Caco-2 (cell line): ENCODE results near the gene ITGA11. TPM values are rescaled to one million over a fixed set of nuclear protein-coding genes. Genes with fewer than 3 reads are reported as not detected.

Experiments used
- BruUV-seq: library from RNA; stranded (reverse); fragments of 400-500 nt; replicated peaks from 2 replicates; lab custom pipeline; 2021; lab: Mats Ljungman, UMichigan
- CTCF ChIA-PET: fragments of 300-600 bp; sonication (Branson Sonifier 250); formaldehyde crosslinking; loops from one replicate; lab custom pipeline; 2022; ENCODE audit warnings: antibody characterized with exemption; lab: Charles Lee
- POLR2A ChIA-PET: fragments of 300-600 bp; sonication (Branson Sonifier 250); formaldehyde crosslinking; loops from one replicate; lab custom pipeline; 2022; ENCODE audit warnings: antibody characterized with exemption; lab: Charles Lee
- DNase-seq, 2 experiments: peaks; one replicate each; pipeline versions ENCODE4 v3.0.0 to v3.0.0-alpha.2; 2020 to 2022
- H3K27me3 ChIP-seq: replicated peaks from 2 replicates; pipeline ENCODE4 v1.6.0; 2011; ENCODE audit warnings: low read length; ENCODE audit not compliant: control insufficient read depth, insufficient read depth
- H3K36me3 ChIP-seq: 2 replicates; pipeline ENCODE4 v1.5.1; 2011; ENCODE audit warnings: low read length; ENCODE audit not compliant: control insufficient read depth, insufficient read depth
- H3K4me1 ChIP-seq: fragments of 250-450 bp; sonication (Bioruptor Pico); 2 replicates; pipeline ENCODE4 v1.5.1; 2020; ENCODE audit warnings: mild to moderate bottlenecking
- H3K4me3 ChIP-seq: 2 replicates; pipeline ENCODE4 v1.5.1; 2011; ENCODE audit warnings: low read depth, mild to moderate bottlenecking, control low read depth, low read length
- H3K9me3 ChIP-seq: fragments of 250-450 bp; sonication (Bioruptor Pico); 2 replicates; pipeline ENCODE4 v1.5.1; 2020; ENCODE audit warnings: mild to moderate bottlenecking, moderate library complexity
- H3K27ac Mint-ChIP-seq: one replicate; pipeline ENCODE4 v1.8.0; 2022; ENCODE audit warnings: mixed read lengths; ENCODE audit not compliant: unreplicated experiment
- H3K27me3 Mint-ChIP-seq: one replicate; pipeline ENCODE4 v1.8.0; 2022; ENCODE audit warnings: mixed read lengths; ENCODE audit not compliant: insufficient read depth, unreplicated experiment
- H3K36me3 Mint-ChIP-seq: one replicate; pipeline ENCODE4 v1.8.0; 2022; ENCODE audit warnings: mild to moderate bottlenecking, mixed read lengths; ENCODE audit not compliant: insufficient read depth, unreplicated experiment
- H3K4me1 Mint-ChIP-seq: one replicate; pipeline ENCODE4 v1.8.0; 2022; ENCODE audit warnings: low read depth, mixed read lengths; ENCODE audit not compliant: unreplicated experiment
- H3K4me3 Mint-ChIP-seq: one replicate; pipeline ENCODE4 v1.8.0; 2022; ENCODE audit warnings: mild to moderate bottlenecking, moderate library complexity, mixed read lengths; ENCODE audit not compliant: unreplicated experiment
- H3K9me3 Mint-ChIP-seq: one replicate; pipeline ENCODE4 v1.8.0; 2022; ENCODE audit warnings: mixed read lengths; ENCODE audit not compliant: unreplicated experiment
- CTCF ChIP-seq, 2 experiments: fragments of 200-600 bp in 1 of 2; IDR thresholded peaks; 1 replicate in 1 of 2; 2 replicates in 1 of 2; pipeline versions ENCODE4 v1.5.1 to v1.8.0; 2011 to 2022; ENCODE audit warnings: antibody characterized with exemption in 1 of 2, control low read depth in 1 of 2, inconsistent platforms in 1 of 2, low read depth in 1 of 2, low read length in 1 of 2, mild to moderate bottlenecking in 1 of 2, moderate library complexity in 1 of 2; ENCODE audit not compliant: insufficient read depth in 1 of 2, severe bottlenecking in 1 of 2, unreplicated experiment in 1 of 2
- intact Hi-C: fragments of 100-400 bp; cut with micrococcal nuclease; formaldehyde crosslinking; loops from one replicate; pipeline ENCODE4 v1.10.0; 2022; ENCODE audit not compliant: unreplicated experiment
- total RNA-seq: library from RNA; stranded (reverse); gene quantifications from 2 replicates; pipeline ENCODE4 v1.2.3, GENCODE V29; 2022

ITGA11 gene
- total RNA-seq, 1 experiment from 2014 or later: 0.18 TPM

- Histone ChIP-seq H3K4me3 (no peak overlapping the region), H3K36me3 (no peaks in the 10 kb centered on the region), H3K4me1 (no peaks in the 10 kb centered on the region), H3K9me3 (no peaks in the 10 kb centered on the region), H3K27me3 (no peaks in the 10 kb centered on the region)
- no TSS peak for BruUV-seq
- H3K36me3 Mint-ChIP-seq: peaks cover 34% of the 10 kb centered on the region
- no peak for TF ChIP-seq CTCF (IDR thresholded peaks at IDR 0.05; ENCODE audit: insufficient read depth in 1 of 2, low read depth in 1 of 2, low read length in 1 of 2, severe bottlenecking in 1 of 2, unreplicated experiment in 1 of 2)
- CTCF ChIA-PET: no interaction called here
- H3K4me3 Mint-ChIP-seq: no peak overlapping the region
- H3K9me3 Mint-ChIP-seq: no peaks in the 10 kb centered on the region
- DNase-seq: no peak
- POLR2A ChIA-PET: no interaction called here
- H3K27ac Mint-ChIP-seq: no peak overlapping the region
- H3K4me1 Mint-ChIP-seq: no peaks in the 10 kb centered on the region
- intact Hi-C loops: no loop called here
- H3K27me3 Mint-ChIP-seq: no peaks in the 10 kb centered on the region
Measured at GRCh38 chr15:68292967-68293366, 139.0 kb downstream of the ITGA11 start.

GRCh38 chr15:68292157-68292781, 139.7 kb downstream of the ITGA11 start:
- DNase-seq: no peak
- Histone ChIP-seq H3K4me3 (no peak overlapping the region), H3K4me1 (no peaks in the 10 kb centered on the region), H3K27me3 (no peaks in the 10 kb centered on the region), H3K9me3 (no peaks in the 10 kb centered on the region), H3K36me3 (no peaks in the 10 kb centered on the region)
- Mint-ChIP-seq H3K4me3 (no peak overlapping the region), H3K27me3 (no peaks in the 10 kb centered on the region), H3K4me1 (no peaks in the 10 kb centered on the region), H3K9me3 (no peaks in the 10 kb centered on the region), H3K27ac (no peak overlapping the region), H3K36me3 (peaks cover 41% of the 10 kb centered on the region)
- no TSS peak for BruUV-seq
- CTCF ChIA-PET: no interaction called here
- intact Hi-C loops: no loop called here
- POLR2A ChIA-PET: no interaction called here
- no peak for TF ChIP-seq CTCF (IDR thresholded peaks at IDR 0.05; ENCODE audit: insufficient read depth in 1 of 2, low read depth in 1 of 2, low read length in 1 of 2, severe bottlenecking in 1 of 2, unreplicated experiment in 1 of 2)

- TSS peak; percentile 1 for BruUV-seq
- Mint-ChIP-seq H3K4me1 (no peaks in the 10 kb centered on the region), H3K27ac (no peak overlapping the region), H3K9me3 (no peaks in the 10 kb centered on the region), H3K27me3 (no peaks in the 10 kb centered on the region), H3K36me3 (peaks cover 43% of the 10 kb centered on the region), H3K4me3 (no peak overlapping the region)
- POLR2A ChIA-PET: no interaction called here
- H3K36me3 ChIP-seq: no peaks in the 10 kb centered on the region
- no peaks in the 10 kb centered on the region for H3K9me3 ChIP-seq
- CTCF ChIA-PET: no interaction called here
- TF ChIP-seq CTCF (IDR thresholded peaks at IDR 0.05; ENCODE audit: insufficient read depth in 1 of 2, low read depth in 1 of 2, low read length in 1 of 2, severe bottlenecking in 1 of 2, unreplicated experiment in 1 of 2): no peak
- DNase-seq: no peak
- no peaks in the 10 kb centered on the region for H3K27me3 ChIP-seq
- H3K4me3 ChIP-seq: no peak overlapping the region
- H3K4me1 ChIP-seq: no peaks in the 10 kb centered on the region
- intact Hi-C loops: no loop called here
Measured at GRCh38 chr15:68290715-68291114, 141.2 kb downstream of the ITGA11 start.
